ENCODE results near the gene CCR2.

Gene CCR2

GRCh38 chr3:46321461-46322104 lies 32.3 kb upstream of the CCR2 start:
- no peak overlapping the region for H3K4me3 ChIP-seq (ENCODE audit: low read depth, low read length)
- CTCF ChIA-PET: interaction anchor here (0.6 kb wide), 1 partner anchor 61 kb away, joined by 3 read pairs; no protein-coding TSS in a partner anchor
- POLR2A ChIA-PET: no interaction called here
- H3K36me3 ChIP-seq (ENCODE audit: control insufficient read depth in 2 of 2, insufficient read depth in 1 of 2, low read length in 2 of 2): no peaks in the 10 kb centered on the region
- TF ChIP-seq ZNF600 (tag by site-specific recombination; IDR thresholded peaks at IDR 0.05) (no peak), ZNF19 (tag by site-specific recombination; IDR thresholded peaks at IDR 0.05; ENCODE audit: low read depth) (no peak), ZNF18 (tag by site-specific recombination; IDR thresholded peaks at IDR 0.05) (no peak), PRDM1 (tag by site-specific recombination; IDR thresholded peaks at IDR 0.05) (no peak), KLF7 (tag by site-specific recombination; IDR thresholded peaks at IDR 0.05; ENCODE audit: borderline replicate concordance) (no peak), ZNF155 (tag by site-specific recombination; IDR thresholded peaks at IDR 0.05) (no peak), ZBTB17 (tag by site-specific recombination; IDR thresholded peaks at IDR 0.05) (no peak), PRDM2 (tag by site-specific recombination; IDR thresholded peaks at IDR 0.05; ENCODE audit: borderline replicate concordance) (no peak), GFI1B (tag by site-specific recombination; IDR thresholded peaks at IDR 0.05) (no peak), MZF1 (tag by site-specific recombination; IDR thresholded peaks at IDR 0.05; ENCODE audit: borderline replicate concordance) (no peak)
- no peaks in the 10 kb centered on the region for H3K9me3 ChIP-seq (ENCODE audit: control insufficient read depth, insufficient read depth, low read depth, low read length)
- no peak overlapping the region for H3K27ac ChIP-seq (ENCODE audit: extremely low read depth, low read depth, low read length)
- no peaks in the 10 kb centered on the region for H3K4me1 ChIP-seq (ENCODE audit: control insufficient read depth, insufficient read depth, low read length)

- Histone ChIP-seq H3K4me3 (ENCODE audit: low read depth, low read length) (no peak overlapping the region), H3K4me1 (ENCODE audit: control insufficient read depth, insufficient read depth, low read length) (no peaks in the 10 kb centered on the region), H3K9me3 (ENCODE audit: control insufficient read depth, insufficient read depth, low read depth, low read length) (no peaks in the 10 kb centered on the region), H3K36me3 (ENCODE audit: control insufficient read depth in 2 of 2, insufficient read depth in 1 of 2, low read length in 2 of 2) (no peaks in the 10 kb centered on the region), H3K27ac (ENCODE audit: extremely low read depth, low read depth, low read length) (no peak overlapping the region)
- CTCF ChIA-PET: no interaction called here
- POLR2A ChIA-PET: no interaction called here
- TF ChIP-seq ZNF302 (tag by site-specific recombination; IDR thresholded peaks at IDR 0.05; ENCODE audit: low read depth): no peak
- no peak for TF ChIP-seq BCL11A (tag by site-specific recombination; IDR thresholded peaks at IDR 0.05; ENCODE audit: low read depth)
- TF ChIP-seq ZNF10 (tag by site-specific recombination; IDR thresholded peaks at IDR 0.05): no peak
- TF ChIP-seq ZNF654 (tag by site-specific recombination; IDR thresholded peaks at IDR 0.05; ENCODE audit: low read depth): no peak
- TF ChIP-seq ZNF792 (tag by site-specific recombination; IDR thresholded peaks at IDR 0.05): no peak
- TF ChIP-seq, protein P1, sequence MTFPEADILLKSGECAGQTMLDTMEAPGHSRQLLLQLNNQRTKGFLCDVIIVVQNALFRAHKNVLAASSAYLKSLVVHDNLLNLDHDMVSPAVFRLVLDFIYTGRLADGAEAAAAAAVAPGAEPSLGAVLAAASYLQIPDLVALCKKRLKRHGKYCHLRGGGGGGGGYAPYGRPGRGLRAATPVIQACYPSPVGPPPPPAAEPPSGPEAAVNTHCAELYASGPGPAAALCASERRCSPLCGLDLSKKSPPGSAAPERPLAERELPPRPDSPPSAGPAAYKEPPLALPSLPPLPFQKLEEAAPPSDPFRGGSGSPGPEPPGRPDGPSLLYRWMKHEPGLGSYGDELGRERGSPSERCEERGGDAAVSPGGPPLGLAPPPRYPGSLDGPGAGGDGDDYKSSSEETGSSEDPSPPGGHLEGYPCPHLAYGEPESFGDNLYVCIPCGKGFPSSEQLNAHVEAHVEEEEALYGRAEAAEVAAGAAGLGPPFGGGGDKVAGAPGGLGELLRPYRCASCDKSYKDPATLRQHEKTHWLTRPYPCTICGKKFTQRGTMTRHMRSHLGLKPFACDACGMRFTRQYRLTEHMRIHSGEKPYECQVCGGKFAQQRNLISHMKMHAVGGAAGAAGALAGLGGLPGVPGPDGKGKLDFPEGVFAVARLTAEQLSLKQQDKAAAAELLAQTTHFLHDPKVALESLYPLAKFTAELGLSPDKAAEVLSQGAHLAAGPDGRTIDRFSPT (tag by site-specific recombination; IDR thresholded peaks at IDR 0.05): no peak
- no peak for TF ChIP-seq SP2 (tag by site-specific recombination; IDR thresholded peaks at IDR 0.05)
- TF ChIP-seq, protein P2, sequence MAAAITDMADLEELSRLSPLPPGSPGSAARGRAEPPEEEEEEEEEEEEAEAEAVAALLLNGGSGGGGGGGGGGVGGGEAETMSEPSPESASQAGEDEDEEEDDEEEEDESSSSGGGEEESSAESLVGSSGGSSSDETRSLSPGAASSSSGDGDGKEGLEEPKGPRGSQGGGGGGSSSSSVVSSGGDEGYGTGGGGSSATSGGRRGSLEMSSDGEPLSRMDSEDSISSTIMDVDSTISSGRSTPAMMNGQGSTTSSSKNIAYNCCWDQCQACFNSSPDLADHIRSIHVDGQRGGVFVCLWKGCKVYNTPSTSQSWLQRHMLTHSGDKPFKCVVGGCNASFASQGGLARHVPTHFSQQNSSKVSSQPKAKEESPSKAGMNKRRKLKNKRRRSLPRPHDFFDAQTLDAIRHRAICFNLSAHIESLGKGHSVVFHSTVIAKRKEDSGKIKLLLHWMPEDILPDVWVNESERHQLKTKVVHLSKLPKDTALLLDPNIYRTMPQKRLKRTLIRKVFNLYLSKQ (tag by site-specific recombination; IDR thresholded peaks at IDR 0.05; ENCODE audit: borderline replicate concordance): no peak
- no peak for TF ChIP-seq MEIS1 (CRISPR knock-in tag; IDR thresholded peaks at IDR 0.05; ENCODE audit: borderline replicate concordance)
- no peak for TF ChIP-seq ZNF549 (tag by site-specific recombination; IDR thresholded peaks at IDR 0.05)
- no peak for TF ChIP-seq ZNF776 (tag by site-specific recombination; IDR thresholded peaks at IDR 0.05; ENCODE audit: borderline replicate concordance)
- no peak for TF ChIP-seq ZNF133 (tag by site-specific recombination; IDR thresholded peaks at IDR 0.05)
- no peak for TF ChIP-seq REPIN1 (tag by site-specific recombination; IDR thresholded peaks at IDR 0.05; ENCODE audit: low read depth)
- no peak for TF ChIP-seq KLF8 (tag by site-specific recombination; IDR thresholded peaks at IDR 0.05)
- TF ChIP-seq ZNF558 (tag by site-specific recombination; IDR thresholded peaks at IDR 0.05): no peak
These were observed 29.9 kb upstream of the CCR2 start for GRCh38 chr3:46324036-46324435.

Data from HEK293 (cell line).